NCI-H146 (cell line): ENCODE data around the gene DTX2.
"Not testable (repeated sequence)": the region's sequence is repeated elsewhere in the genome, so short reads cannot be mapped to it uniquely, and the experiment has no call there.

Experiments
- DNase-seq: peaks from one replicate; lab custom pipeline; 2025; lab: John Stamatoyannopoulos, UW

The DTX2 gene

DNA sequence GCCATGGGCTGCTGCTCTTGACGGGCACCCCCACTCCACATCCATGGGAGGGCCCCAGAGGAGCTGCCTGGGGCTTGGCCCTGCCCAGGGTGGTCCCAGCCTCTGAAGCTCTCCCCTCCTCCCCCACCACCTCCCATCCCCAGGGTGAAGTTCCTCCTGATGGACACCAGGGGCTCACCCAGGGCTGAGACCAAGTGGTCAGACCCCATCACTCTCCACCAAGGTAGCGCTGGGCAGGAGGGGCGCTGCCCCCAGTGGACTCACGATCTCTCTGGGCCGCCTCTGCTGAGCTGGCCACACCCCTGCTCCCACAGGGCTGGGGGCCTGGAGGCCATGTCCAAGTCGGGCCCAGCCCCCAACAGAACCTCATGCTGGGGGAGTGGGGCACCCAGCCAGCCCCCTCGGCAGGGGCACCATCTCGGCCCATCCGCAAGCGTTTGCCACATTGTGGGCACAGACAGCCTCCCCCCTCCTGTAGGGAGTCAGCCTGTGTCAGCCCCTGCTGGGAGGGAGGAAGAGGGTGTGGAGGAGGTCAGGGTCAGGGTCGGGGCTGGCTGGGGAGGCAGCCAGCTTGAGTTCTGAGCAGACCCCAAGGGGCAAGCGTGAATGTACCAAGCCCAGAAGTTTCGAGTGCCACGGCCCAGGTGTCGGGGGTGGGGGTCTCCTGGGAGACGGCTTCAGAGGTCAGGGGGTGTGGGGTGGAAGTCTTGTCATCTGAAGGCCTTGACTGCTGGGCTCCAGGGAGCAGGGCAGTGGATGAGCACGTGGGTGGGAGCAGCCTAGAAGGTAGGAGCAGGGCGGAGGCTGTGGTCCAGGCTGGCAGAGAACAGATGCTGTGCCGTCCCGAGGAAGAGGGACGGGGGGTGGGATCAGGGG, 51.7 kb downstream of the DTX2 start:
- DNase-seq, result no peak

DNA sequence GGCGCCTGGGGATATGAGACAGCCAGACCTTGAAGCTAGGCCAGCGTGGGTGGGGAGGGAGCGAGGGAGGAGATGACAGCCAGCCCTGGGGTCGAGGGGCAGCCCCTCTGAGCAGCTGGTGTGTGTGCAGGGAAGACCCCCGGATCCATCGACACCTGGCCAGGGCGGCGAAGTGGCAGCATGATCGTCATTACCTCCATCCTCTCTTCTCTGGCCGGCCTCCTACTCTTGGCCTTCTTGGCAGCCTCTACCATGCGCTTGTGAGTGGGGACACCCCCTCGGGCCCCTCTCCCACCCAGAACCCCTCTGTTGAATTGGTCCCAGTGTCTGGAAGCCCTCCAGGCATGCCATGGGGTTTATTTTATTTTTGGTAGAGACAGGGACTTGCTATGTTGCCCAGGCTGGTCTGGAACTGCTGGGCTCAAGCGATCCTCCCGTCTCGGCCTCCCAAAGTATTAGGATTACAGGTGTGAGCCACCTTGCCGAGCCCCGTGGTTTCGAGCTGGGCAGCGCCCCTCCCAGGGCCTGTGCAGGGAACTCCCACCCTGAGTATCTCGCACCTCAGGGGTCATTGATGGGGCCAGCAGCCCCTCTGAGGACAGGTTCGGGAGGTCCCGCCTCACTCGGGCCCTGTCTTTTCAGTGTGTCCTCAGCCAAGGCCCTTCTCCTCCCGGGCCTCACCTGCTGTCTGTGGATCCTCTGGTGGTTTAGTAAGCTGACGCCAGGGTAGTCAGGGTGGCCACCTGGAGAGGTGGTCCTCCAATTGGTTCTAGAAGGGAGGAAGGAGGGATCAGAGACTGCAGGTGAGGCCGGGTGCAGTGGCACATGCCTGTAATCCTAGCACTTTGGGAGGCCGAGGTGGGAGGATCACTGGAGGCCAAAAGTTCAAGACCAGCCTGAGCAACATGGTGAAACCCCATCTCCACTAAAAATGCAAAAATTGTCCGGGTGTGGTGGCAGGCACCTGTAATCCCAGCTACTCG, 52.6 kb downstream of the DTX2 start:
- DNase-seq, result no peak

DNA sequence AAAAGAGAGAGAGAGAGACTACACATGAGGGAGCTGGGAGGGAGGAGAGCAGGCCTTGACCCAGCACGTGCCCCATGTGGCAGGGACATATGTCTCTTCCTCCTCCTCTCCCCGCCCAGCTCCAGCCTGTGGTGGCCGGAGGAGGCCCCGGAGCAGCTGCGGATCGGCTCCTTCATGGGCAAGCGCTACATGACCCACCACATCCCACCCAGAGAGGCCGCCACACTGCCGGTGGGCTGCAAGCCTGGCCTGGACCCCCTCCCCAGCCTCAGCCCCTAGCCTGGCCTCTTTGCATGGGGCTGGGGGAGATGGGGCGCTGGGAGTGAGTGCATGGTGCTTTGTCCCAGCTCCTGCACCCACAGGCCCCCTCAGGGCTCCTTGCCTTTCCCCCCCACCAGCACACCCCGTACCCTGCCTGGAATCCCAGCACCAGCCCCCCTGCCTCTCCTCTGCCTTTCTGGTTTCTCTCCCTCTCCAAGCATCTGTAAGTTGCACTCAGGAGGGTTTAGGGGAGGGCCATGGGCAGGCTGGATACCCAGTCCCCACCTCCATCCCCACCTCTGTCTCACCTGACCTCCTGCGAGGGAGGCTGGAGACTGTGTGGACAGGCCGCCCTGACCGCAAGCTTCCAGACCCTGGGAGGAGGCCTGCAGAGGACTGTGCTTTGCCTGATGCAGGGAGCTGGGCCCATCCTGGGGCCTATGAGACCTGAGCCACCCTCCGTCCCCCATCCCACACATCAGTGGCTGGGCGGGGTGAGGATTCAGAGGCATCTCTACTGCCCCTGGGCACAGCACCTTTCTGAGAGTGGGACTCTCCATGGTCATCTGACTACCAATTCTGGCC, 53.6 kb downstream of the DTX2 start:
- no peak for DNase-seq

DNA sequence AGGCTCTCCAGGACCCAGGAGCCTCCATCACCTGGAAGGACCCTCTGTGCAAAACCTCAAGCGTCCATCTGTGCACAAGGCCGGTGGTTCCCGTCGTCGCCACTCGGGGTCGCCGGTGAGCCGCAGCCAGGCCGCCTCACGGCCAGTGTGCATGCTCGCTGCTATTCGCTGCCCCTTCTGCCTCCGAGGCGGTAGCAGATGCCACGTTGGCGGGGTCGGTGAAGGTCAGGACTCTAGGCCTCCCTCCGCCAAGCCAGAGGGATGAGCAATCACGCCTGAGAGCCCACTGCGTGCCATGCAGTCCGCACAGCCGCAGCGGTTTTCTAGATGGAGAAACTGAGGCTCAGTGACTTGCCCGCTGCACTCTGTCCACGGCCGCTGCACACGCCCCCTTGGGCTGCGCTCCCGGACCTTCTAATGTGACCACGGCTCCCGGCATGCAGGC, 54.5 kb downstream of the DTX2 start:
- DNase-seq, result no peak

DNA sequence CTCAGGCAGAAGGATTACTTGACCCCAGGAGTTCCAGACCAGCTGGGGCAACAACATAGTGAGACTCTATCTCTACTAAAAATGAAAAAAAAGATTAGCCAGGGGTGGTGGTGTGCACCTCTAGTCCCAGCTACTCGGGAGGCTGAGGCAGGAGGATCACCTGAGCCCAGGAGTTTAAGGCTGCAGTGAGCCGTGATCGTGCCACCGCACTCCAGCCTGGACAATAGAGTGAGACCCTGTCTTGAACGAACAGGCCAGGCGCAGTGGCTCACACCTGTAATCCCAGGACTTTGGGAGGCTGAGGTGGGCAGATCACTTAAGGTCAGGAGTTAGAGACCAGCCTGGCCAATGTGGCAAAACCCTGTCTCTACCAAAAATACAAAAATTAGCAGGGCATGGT, 55.4 kb downstream of the DTX2 start:
- not testable (repeated sequence) for DNase-seq

DNA sequence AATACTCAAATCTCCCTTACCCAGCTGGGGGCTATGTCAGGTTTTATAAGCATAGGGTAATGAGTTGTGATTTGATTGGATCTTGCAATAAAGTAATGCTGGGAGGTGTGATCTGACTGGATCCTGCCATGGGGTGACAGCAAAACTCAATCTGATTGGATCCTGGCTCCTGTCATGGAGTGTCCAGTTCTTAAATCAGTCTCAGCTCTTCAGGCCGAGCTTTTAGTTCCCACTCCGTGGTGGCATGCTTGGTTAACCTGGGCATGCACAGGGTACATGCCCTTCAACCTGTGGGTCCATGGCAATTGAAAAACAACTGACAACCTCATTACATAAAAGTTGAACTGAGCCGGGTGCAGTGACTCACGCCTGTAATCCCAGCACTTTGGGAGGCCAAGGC, 64.7 kb downstream of the DTX2 start:
- DNase-seq, result not testable (repeated sequence)

DNA sequence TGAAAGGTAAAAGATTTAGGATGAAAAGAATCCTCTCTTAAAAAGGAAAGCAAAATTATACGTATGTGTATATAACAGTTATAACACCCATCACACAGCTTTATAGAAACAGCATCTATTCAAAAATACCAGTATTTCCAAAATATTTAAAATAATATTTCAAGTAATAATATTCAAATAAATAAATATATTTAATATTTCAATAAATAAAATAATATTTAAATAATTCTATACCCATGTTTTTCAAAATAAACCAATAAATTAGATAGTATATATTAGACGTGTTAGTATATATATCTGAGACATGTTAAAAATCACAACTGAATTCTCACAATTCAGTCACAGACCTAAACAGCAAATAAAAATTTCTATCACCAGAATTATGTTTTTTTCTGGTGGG, 70.1 kb downstream of the DTX2 start:
- not testable (repeated sequence) for DNase-seq

DNA sequence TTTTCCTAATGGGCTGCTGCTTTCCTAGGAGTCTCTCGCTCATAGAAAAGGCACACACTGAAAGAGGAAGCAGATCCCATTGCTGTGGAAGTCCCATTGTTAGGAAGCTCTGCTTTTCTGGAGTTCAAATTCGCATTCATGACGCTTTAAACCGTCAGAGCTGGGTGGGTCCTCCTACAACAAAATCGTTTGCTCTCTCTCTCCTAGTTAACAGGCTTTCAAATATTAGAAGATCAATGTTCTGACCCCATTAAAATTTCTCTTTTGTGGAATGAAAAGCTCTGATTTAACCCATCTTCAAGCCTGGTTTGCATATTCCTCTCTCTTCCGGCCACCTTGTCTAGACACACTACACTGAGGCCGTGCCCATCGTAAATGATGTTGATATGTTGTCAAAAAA, 81.7 kb downstream of the DTX2 start, which contains the start of gene SPDYE16:
TSS of gene SPDYE16 (minus strand) at position 101 of the 400 bp plus-strand sequence. CDS start 1,838 bp downstream, outside the sequence.
- DNase-seq, result not testable (repeated sequence)

DNA sequence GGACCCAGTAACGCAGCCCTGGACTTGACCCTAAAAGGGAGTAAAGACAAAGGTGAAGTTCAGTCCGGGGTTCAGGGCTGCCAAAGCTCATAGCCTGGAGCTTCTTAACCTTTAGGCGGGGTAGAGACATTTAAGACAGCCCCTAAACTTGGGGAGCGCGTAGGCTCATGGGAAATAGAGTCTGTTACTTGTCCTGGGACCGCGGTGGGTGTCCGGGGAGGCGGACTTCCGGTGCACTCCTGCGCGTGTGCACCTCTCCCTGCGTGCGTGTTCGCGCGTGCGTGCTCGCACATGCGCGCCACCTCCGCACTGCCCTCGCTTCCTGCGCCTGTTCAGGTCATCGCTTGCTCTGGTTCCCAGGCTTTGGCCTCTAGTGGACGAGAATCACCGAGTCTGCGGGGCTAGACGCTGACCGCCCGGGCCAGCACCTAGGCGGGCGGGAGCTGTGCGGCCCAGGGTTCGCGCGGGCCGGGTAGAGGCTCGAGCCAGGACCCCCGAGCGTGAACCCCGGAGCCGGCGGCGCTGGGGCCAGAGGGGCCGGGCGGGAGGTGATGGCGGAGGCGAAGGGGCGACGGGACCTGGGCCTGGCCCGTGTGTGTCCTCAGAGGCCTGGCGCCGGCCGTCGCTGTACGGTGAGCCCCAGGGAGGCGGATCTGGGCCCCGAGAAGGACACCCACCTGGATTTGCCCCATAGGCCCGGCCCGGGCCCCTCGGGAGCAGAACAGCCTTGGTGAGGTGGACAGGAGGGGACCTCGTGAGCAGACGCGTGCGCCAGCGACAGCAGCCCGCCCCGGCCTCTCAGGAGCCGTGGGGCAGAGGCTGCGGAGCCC, 87.7 kb downstream of the DTX2 start:
- DNase-seq, result peak; percentile 86

DNA sequence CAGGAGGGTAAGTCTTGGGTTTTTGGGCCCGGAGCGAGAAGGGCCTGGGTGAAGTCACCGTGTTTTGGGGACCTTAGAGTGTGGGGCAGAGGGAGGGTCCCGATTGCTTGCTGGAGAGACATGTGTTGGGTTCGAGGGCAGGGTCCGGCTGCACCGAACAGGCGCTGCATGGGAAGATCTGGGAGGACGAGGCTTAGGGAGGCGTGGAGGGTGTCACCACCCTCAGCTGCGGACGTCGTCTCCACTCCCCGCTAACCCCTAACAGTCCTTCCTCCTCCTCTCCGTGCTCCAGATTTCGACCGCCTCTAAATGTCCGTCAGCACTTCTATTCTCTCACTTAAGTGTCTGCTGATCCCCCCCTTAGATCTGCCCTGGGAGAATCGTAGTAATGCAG, 88.3 kb downstream of the DTX2 start:
- DNase-seq, result not testable (repeated sequence)

DNA sequence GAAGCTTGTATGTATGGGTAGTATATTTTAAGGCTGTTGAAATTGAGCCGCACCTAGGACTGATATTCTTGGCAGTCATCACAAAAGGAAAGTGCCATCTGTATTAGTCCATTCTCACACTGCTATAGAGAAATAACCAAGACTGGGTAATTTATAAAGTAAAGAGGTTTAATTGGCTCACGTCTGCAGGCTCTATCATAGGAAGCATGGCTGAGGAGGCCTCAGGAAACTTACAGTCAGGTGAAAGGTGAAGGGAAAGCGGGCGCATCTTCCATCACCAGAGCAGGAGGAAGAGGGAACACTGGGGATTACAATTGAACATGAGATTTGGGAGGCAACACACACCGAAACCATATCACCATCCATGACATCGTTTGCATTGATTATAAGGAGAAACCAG, 90.5 kb downstream of the DTX2 start:
- DNase-seq, result not testable (repeated sequence)
